ENCODE data around the gene CMTM4.
"Not testable (repeated sequence)": the region's sequence is repeated elsewhere in the genome, so short reads cannot be mapped to it uniquely, and the experiment has no call there.

Gene CMTM4

DNA sequence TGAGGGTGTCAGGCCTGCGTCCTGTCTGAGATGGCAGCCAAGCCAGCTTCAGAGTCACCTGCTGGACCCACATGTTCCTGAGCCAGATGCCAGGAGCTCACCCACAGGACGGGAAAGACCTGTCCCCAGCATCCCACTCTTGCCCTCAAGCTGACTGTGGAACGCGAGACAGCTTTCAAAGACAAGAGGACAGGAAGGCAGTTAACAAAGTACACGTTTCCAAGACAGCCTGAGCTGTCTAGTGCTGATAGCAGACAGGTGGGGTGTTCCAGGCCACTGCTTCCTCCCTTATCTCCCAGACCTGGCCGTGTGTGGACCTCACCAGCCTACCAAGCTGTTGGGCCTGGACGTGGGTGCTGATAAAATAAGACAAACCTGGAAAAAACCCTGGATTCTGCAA is 78.8 kb downstream of the CMTM4 start:
- DNase-seq (ENCODE audit: extremely low read depth in 1 of 2, low read depth in 1 of 2), result no peak

DNA sequence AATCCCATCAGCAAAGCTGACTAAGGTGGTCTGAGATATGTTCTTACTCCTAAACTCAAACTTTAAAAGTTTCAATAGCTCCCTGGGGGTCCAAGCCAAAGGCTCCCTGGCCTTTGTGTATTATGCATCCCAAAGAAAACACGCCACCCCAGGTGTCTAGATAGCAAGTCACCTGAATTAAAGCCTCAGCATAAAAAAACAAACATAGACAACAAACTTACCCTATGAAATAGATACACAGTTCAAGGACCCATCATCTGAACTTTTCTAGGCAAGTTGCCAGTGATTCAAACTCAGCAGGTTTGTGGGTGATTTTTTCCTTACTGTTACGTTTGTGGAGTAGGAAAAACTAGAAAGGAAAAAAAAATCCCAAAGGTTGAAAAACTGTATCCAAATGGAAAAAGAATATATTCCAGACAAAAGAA is 79.5 kb downstream of the CMTM4 start:
- no peak for DNase-seq (ENCODE audit: extremely low read depth in 1 of 2, low read depth in 1 of 2)

DNA sequence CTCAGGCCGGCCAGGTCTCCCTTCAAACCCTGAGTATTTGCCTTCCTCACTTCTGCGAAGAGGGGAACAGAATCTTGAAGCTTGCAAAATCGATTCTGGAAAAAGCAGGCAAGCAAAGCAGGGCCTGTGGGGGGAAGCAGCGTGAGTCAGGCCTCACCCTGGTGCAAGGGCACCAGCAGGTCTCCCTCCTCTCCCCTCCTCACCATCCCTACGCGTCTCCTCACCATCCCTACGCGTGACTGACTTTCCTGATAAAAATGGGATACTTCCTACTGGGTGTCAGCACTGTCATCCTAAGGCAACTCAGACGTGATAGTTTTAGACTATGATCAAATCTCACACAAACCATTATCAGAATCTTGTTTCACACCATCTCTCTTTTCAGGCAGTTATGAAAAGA is 80.0 kb downstream of the CMTM4 start:
- DNase-seq (ENCODE audit: extremely low read depth in 1 of 2, low read depth in 1 of 2), result no peak

DNA sequence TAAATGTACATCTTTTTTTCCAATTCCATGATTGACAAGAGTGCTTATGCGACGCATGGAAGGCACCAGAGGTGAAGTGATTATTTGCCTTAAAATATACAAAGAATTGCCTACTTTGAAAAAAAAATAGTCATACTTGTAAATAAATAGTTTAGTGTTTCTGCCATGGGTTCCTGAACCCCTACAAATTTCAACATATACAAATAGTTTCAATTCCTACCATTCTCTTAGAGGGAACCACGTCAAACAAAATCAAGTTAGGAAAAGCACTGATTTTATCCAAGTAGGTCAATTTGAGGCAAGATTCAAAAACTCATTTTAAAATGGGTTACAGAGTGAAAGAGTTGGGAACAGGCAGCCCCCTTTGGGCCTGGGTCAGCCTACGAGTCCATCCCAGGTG is 80.4 kb downstream of the CMTM4 start:
- no peak for DNase-seq (ENCODE audit: extremely low read depth in 1 of 2, low read depth in 1 of 2)

DNA sequence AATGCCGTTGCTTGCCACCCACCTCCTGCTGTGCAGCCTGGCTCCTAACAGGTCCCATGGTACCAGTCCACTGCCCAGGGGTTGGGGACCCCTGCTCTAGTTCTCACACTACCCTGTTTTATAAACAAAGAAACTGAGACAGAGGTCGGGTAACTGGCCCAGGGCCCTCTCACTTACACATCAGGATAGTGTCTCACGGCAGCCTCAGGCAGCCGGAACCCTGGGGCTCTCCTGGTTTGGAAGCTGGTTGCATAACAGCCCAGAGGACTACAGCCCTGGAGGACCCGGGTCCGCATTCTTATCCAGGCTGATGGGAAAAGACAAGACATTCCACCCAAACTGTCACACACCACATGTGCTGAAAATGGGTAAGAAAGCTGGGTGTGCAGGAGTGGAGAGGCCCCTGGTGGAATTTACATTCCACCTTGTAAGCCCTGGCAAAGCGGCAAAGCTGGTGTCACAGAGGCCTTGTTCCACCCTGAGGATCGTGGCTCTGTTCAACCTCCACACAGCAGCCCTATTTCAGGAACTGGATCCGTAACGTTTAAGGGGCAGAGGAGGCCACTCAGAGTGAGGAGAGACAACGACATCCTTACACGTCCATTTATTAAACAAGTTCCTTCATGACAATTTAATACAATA is 82.3 kb downstream of the CMTM4 start:
- DNase-seq (ENCODE audit: extremely low read depth in 1 of 2, low read depth in 1 of 2), result no peak

DNA sequence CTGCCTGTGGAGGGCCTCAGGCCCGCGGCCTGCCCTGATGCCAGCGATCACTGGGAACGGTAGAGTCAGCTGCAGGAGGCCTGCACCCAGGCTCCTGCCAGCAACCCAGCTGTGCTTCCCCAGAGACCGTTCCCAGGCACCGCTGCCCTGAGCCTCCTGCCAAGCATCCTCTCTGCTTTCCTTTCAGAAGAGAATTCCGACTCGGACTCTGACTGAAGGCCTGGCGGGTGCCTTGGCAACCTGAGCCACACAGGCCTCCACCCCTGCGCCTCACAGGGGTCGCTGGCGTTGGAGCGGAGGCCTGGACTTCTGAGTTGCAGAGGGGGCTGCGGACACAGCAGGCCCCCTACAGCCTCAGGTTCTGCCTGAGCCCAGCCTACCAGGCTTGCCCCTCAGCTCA is 84.1 kb downstream of the CMTM4 start:
- DNase-seq (ENCODE audit: extremely low read depth in 1 of 2, low read depth in 1 of 2), result no peak

DNA sequence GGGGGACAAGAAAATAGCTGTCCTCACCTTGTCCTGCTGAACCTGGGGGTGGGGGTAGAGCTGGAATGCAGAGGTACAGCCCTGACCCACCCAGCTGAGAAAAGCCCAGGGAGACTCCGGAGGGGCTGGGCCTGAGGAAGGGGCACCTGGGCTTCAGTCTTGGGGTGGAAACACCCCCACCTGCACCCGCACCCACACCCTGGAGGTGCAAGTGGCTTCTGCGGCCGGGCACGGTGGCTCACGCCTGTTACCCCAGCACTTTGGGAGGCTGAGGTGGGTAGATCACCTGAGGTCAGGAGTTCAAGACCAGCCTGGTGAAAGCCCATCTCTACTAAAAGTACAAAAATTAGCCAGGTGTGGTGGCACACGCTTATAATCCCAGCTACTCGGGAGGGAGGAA is 84.6 kb downstream of the CMTM4 start:
- DNase-seq (ENCODE audit: extremely low read depth in 1 of 2, low read depth in 1 of 2), result not testable (repeated sequence)

DNA sequence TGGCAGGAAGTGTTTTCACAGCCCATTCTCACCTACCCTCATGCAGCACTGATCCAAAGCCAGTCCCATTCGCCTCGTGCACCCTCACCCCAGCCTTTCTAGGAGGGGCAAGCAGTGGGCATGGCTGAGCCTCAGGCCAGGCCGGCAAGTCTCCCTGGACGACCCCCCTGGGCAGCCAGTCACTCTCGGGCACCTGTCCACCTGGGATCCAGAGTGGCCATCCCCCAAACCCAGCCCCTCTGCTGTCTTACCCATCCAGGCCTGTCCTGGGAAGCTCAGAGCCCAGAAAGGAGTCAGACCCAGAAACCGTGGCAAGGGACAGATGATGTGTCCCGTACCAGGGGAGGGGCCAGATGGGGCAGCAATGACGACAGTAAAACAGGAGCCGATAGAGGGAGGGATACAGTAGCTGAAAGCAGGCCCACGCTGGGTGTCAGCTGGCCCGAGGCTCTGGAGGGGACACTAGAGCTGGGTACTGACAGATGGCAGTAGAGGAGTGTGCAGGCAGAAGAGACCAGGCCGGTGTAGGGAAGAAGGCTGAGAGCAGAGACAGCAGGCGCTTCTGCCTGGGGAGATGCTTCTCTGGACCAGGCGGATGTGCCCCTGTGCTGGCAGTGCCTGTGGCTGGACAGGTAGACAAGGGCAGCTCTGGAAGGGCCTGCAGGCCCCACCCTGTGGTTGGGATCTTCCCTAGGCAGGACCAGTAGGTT is 86.3 kb downstream of the CMTM4 start:
- DNase-seq (ENCODE audit: extremely low read depth in 1 of 2, low read depth in 1 of 2), result no peak

DNA sequence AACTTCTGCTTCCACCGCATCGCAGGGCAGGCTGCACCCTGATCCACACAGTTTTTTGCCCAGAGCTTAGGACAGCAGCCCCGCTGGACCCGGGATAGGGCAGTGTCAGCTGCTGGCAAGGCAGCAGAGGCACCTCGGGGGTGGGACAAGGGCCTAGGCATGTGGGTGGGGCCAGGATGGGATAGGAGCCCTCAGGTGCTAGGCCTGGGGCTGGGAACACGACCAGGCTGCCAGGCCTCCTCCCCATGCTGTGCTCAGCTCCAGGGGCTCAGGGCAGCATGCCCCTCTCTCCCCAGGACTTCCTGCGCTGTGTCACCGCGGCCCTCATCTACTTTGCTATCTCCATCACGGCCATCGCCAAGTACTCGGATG is 87.4 kb downstream of the CMTM4 start:
- DNase-seq (ENCODE audit: extremely low read depth in 1 of 2, low read depth in 1 of 2), result no peak

DNA sequence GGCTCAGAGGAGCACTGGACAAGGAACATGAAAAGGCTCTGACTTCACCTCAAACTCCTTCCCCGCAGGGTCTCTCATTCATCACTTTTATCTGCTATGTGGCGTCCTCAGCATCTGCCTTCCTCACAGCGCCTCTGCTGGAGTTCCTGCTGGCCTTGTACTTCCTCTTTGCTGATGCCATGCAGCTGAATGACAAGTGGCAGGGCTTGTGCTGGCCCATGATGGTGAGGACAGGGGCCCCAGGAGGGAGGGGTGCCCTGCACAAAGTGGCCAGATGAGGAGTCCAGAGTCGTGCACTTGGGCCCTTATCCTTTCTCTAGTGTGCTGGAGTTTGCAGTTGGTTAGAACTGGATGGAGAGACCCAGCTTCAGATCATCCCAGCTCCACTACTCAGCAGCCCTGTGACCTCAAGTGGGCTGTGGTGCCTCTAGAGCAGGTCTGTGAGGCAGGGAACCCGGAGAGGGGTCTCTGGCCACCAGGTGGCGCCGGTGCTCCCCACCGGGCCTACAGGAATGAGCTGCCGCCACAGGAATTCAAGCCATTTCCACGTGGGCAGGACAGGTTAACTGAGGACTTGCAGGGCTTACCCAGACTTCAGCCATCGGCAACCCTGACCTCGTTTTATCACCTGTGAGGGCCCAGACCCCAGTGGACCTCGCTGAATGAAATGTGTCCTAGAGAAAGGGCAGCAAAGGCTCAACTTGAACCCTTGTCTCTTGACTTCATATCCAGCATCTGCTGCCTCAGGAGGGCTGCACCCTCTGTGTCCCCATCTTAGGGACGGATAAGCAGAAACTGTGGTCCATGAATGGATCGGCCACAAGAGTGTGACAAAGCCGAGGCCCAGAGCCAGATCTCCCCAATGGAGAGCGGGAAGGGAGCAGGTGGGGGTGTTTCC is 88.1 kb downstream of the CMTM4 start:
- peak; percentile 35 to 76 for DNase-seq (ENCODE audit: extremely low read depth in 1 of 2, low read depth in 1 of 2)

DNA sequence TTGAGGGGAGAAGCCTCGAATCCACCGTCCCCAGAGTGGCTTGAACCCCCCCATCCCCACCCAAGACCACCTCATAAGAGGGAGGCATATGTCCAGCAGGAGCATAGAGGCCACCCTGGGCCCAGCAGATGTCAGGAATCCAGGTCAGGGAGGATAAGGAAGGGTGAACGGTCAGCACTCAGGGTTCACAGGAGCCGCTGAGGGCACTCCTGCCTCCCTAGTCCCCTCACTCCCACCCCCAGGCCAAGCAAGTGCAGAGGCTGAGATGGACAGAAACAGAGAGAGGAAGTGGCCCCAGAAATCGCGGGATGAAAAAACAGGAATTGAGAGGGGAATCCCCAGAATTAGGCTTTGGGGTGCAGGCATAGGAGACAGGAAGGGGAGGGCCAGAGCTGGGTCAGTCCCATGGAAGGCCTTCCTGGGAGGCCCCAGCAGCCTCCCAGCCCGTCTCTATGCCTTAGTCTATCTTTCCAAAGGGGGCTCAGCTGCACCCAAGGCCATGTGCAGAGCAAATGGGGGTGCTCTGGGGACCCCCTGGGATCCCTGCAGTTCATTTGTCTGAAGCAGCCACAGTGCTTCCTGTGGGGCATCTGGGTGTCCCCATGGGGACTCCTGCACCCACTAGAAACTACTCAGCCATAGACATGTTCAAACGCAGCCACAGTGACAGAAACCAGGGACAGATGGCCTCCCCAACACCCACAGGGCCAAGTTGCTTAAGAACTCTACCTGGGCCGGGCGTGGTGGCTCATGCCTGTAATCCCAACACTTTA is 90.4 kb downstream of the CMTM4 start:
- no peak for DNase-seq (ENCODE audit: extremely low read depth in 1 of 2, low read depth in 1 of 2)

DNA sequence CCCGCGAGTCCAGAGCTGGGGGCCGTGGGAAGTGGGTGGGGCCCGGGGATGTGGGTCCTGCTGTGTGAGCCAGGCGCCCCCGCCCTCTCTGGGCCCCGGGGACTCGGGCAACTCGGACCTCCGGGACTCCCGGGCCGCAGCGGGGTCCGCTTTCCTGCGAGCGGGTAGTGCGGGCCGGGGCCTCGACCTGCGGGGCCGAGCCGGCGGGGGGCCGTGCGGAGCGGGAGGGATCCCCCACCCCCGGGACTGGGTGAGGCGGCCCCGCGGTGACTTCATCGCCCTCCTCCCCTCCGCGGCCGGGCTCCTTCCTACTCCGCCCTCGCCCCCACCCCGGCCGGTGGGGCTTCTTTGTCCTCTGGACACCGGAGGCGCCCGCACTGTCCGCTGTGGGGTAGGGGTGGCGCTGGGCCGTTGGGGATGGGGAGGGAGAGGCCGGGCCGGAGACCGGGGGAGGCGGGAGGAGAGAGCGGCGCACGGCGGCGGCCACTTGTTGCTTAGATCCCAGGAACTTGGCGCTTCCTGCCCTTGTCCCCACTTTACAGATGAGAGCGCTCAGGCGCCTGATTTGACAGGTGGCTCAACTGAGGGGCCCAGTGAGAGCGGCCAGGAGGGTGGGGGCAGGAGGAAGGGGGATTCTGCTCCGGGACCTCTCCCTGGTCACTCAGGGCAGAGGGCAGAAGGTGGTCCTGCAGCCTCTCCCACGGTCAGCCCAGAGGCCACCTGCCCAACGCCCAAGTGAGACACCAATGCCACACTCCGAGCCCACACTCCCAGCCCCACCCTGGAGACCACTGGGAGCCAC is 91.2 kb downstream of the CMTM4 start:
- DNase-seq (ENCODE audit: extremely low read depth in 1 of 2, low read depth in 1 of 2), result peak in 1 of 2 donors; percentile 12

DNA sequence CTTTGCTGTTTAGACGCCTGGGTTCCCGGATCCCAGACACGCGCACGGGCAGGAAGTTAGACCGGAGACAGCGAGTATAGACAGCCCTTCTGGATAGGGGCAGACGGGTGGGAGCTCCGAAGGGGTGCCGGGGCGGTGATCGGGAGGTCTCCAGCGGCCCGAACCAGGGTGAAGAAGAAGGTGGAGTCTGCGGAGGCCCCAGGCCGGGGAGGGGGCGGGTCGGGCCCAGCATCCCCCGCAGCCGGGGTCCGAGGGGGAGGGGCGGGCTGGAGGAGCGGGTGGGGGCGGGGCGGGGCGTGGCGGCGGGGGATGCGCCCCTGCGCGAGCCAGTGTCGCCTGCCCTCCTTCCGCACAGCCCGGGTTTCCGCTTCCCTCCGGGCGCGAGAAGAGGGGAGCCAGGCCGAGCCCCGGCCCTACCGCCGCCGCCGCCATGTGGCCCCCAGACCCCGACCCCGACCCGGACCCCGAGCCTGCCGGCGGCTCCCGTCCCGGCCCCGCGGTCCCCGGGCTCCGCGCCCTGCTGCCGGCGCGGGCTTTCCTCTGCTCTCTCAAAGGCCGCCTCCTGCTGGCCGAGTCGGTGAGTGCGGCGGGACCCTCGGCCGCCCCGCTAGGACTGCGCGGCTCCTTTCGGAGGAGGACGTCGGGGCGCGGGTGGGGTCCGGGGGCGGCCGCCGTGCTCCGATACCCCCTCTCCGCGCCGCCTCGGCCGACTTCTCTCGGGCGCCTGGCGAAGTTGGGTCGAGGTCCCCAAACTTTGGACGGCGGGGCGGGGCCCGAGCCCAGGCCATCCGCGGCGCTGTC is 92.0 kb downstream of the CMTM4 start, which contains the start of gene CMTM3:
Gene CMTM3, plus strand, starts transcription at position 329 of the 801 bp plus-strand sequence. Its CDS starts 102 bp downstream, at position 431.
- peak; percentile 33 to 59 for DNase-seq (ENCODE audit: extremely low read depth in 1 of 2, low read depth in 1 of 2)

DNA sequence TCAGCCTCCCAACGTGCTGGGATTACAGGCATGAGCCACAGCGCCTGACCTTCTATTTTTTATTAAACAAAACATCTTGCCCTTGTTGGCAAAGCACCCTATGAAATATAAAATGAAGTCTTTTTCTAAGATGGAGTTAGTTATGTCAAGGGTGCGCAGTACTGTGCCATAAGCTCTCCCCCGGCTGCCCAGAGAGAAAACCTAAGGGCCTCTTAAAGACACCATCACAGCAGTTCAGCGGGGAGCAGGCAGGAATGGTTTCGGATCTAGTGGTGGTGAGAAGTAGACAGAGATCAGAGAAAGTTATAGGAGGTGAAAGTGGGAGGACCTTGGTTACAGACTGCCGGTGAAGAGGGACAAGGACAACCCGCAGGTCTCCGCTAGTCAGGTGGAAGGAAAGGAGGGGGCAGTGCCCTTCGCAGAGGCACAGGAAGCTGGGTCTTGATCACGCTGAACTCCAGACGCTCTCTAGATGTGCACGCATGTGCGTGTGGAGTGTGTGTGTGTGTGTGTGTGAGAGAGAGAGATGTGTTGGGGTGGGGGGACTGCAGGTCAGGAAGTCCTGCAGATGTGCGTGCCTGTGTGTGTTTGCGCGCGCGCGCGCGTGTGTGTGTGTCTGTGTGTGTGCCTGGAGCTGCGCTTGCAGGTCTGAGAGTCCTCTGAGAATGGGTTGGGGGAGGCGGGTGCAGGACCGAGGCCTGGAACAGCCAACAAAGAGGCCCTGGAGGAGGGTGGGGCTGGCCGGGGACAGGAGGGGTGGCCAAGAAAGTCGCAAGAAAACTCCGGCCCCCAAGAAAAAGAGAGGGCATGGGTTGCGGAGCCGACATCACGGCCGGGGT is 92.8 kb downstream of the CMTM4 start:
- peak; percentile 19 to 50 for DNase-seq (ENCODE audit: extremely low read depth in 1 of 2, low read depth in 1 of 2)

DNA sequence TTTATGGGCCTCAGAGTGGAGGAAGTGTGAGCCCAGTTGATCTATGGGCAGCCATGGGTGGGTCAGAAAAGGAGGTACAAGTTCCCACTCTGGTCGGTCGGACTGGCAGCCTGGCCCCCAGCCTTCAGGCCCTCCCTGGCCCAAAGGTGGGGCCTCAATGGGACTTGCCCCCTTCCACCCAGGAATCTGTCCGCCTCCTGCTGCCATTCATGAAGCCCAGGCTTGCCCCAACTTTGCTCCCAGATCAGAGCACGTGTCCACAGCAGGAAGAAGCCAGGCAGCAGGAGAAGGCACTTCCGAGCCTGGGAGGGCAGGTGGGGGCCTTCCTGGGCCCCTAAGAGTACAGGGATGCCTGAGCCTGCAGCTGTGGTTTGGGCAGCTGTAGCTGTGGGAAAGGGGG is 95.1 kb downstream of the CMTM4 start:
- DNase-seq (ENCODE audit: extremely low read depth in 1 of 2, low read depth in 1 of 2), result no peak

DNA sequence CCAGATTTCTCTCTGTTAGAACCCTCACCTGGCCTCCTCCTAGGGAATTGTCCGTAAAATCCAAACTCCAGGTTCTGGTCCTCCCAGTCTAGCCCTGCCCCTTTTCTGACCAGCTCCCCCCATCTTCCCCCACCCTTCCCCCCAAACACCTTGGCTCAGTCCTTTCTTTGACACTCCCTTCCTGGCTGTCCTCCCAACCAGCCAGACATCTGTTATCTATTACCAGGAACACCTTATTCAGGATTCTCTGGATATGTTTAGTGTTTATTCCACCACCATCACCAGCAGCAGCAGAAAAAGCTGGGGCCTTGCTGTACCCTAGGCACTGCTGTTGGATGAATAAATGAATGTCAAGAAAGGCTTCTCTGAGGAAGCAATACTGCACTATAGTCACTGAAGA is 96.1 kb downstream of the CMTM4 start:
- DNase-seq (ENCODE audit: extremely low read depth in 1 of 2, low read depth in 1 of 2), result no peak

DNA sequence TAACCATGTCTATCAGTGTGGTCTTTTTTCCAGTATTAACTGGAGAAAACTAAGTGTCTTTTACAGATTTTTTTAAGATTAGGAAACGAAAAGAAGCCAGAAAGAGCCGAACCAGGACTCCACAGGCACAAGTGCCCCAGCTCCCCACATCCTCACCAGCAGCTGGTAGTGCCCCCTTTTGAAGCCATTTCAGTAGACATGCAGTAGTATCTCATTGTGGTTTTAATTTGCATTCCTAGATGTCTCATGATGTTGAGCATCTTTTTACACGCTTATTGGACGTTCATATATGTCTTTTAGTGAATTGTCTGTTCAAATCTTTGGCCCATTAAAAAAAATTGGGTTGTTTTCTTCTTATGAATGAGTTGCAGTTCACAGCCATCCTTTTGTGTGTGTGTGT is 96.8 kb downstream of the CMTM4 start:
- DNase-seq (ENCODE audit: extremely low read depth in 1 of 2, low read depth in 1 of 2), result no peak

DNA sequence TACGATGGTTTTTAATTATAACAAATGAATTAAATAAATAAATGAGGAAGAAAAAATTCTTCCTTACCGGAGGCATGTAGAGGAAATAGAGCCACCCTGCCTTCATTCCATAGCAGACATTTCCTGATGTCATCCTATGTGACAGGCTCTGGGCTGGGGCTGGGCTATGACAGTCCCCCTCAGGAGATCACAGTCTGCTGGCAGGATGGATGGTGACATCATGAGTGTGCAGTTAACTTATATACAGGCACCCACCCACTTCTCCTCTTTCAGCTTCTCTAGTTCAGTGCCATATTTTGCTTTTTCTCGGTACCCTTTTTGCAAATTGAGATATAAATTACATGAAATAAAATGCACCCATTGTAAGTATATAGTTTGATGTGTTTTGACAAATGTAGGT is 98.4 kb downstream of the CMTM4 start:
- no peak for DNase-seq (ENCODE audit: extremely low read depth in 1 of 2, low read depth in 1 of 2)

Measured in activated CD8-positive, alpha-beta memory T cell treated with anti-CD3 and anti-CD28 coated beads for 1 hour (primary cell).